Activated CD8-positive, alpha-beta T cell treated with anti-CD3 and anti-CD28 coated beads, Interleukin-2, amount 10 ng/mL, durations not matched to agents 7 days and 5 days (primary cell): Measurements from ENCODE around the gene SLC16A12. TPM values are rescaled to one million over a fixed set of nuclear protein-coding genes. Genes with fewer than 3 reads are reported as not detected.
"Not testable (repeated sequence)": the region's sequence is repeated elsewhere in the genome, so short reads cannot be mapped to it uniquely, and the experiment has no call there.

Experiments
- ATAC-seq: fragments of 150-1000 bp; cut with Tn5 transposase; one replicate; pipeline ENCODE4 v1.10.0; 2021; ENCODE audit warnings: moderate library complexity
- CTCF ChIA-PET: fragments of 350-600 bp; sonication (Branson Sonifier 250); formaldehyde crosslinking; loops from one replicate; lab custom pipeline; 2021; ENCODE audit warnings: antibody characterized with exemption; lab: Charles Lee
- POLR2A ChIA-PET: fragments of 350-600 bp; sonication (Branson Sonifier 250); formaldehyde crosslinking; loops from one replicate; lab custom pipeline; 2021; ENCODE audit warnings: antibody characterized with exemption; lab: Charles Lee
- DNase-seq: peaks from one replicate; pipeline ENCODE4 v3.0.0-alpha.2; 2020
- H3K27ac Mint-ChIP-seq: one replicate; pipeline ENCODE4 v1.8.0; 2021; ENCODE audit warnings: mild to moderate bottlenecking, mixed read lengths
- H3K27me3 Mint-ChIP-seq: one replicate; pipeline ENCODE4 v1.8.0; 2021; ENCODE audit warnings: low read depth, mixed read lengths
- H3K36me3 Mint-ChIP-seq: one replicate; pipeline ENCODE4 v1.8.0; 2021; ENCODE audit warnings: low read depth, mixed read lengths
- H3K4me1 Mint-ChIP-seq: one replicate; pipeline ENCODE4 v1.8.0; 2021; ENCODE audit warnings: low read depth, mixed read lengths
- H3K4me3 Mint-ChIP-seq: one replicate; pipeline ENCODE4 v1.8.0; 2021; ENCODE audit warnings: mild to moderate bottlenecking, mixed read lengths
- H3K9me3 Mint-ChIP-seq: one replicate; pipeline ENCODE4 v1.8.0; 2022; ENCODE audit warnings: mixed read lengths; ENCODE audit not compliant: insufficient read depth
- total RNA-seq, 2 experiments: library from RNA; stranded (reverse); gene quantifications; one replicate each; pipeline ENCODE4 v1.2.3, GENCODE V29; 2021

The SLC16A12 gene
- total RNA-seq, 2 experiments from 2014 or later, result not detected

GRCh38 chr10:89458291-89458690, 77.1 kb downstream of the SLC16A12 start:
- DNase-seq (no peak), ATAC-seq (no peak)
- peaks cover 33% of the 10 kb centered on the region for H3K27me3 Mint-ChIP-seq
- no peaks in the 10 kb centered on the region for H3K4me1 Mint-ChIP-seq
- no peak overlapping the region for H3K4me3 Mint-ChIP-seq
- no peak overlapping the region for H3K27ac Mint-ChIP-seq
- CTCF ChIA-PET, result no interaction called here
- no peaks in the 10 kb centered on the region for H3K9me3 Mint-ChIP-seq
- no peaks in the 10 kb centered on the region for H3K36me3 Mint-ChIP-seq
- POLR2A ChIA-PET, result no interaction called here

DNA sequence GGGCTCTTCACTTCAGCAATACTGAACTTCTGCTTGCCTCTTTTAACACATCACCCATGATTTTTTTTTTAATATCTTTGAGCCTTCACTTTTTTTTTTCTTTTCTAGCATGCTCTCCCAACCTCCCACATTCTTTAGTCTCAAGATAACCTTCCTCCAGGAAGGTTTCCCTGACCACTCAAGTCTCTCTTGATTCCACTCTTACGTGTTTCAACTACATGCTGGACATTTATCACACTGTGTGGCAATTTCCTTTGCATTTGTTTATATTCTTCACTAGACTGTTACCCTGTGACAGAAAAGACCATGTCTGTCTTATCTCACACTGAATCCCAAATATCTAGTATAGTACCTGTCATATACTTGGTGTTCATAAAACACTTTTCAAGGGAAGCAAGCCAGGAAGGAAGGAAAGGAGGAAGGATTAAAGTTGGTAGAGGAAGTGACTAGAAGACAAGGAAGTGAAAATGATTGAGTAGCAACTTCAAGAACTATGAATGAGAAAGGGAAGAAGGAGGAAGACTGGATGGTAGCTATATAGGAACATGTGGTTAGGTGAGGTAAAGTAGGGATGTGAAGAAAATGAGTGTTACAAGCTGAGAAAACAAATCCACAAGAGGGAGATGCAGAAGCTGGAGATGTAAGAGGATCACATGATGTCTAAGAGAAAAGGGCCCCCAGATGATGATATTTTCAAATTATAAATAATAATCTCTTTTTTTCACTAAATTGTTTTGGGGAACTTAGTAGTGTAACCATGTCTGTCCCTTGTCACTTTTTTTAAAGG, 80.6 kb downstream of the SLC16A12 start:
- ChIA-PET CTCF (interaction anchor here (0.6 kb wide), 1 partner anchor 202 kb away, joined by 3 read pairs; no protein-coding TSS in a partner anchor), POLR2A (no interaction called here)
- ATAC-seq (no peak), DNase-seq (no peak)
- Mint-ChIP-seq H3K27ac (no peak overlapping the region), H3K36me3 (no peaks in the 10 kb centered on the region), H3K4me3 (no peak overlapping the region), H3K27me3 (peaks cover 24% of the 10 kb centered on the region), H3K9me3 (no peaks in the 10 kb centered on the region), H3K4me1 (no peaks in the 10 kb centered on the region)

GRCh38 chr10:89452193-89452592, 83.2 kb downstream of the SLC16A12 start:
- ATAC-seq, result no peak
- no peaks in the 10 kb centered on the region for H3K9me3 Mint-ChIP-seq
- H3K4me1 Mint-ChIP-seq, result no peaks in the 10 kb centered on the region
- CTCF ChIA-PET, result no interaction called here
- POLR2A ChIA-PET, result no interaction called here
- peaks cover 24% of the 10 kb centered on the region for H3K27me3 Mint-ChIP-seq
- no peak overlapping the region for H3K27ac Mint-ChIP-seq
- no peaks in the 10 kb centered on the region for H3K36me3 Mint-ChIP-seq
- no peak for DNase-seq
- no peak overlapping the region for H3K4me3 Mint-ChIP-seq

DNA sequence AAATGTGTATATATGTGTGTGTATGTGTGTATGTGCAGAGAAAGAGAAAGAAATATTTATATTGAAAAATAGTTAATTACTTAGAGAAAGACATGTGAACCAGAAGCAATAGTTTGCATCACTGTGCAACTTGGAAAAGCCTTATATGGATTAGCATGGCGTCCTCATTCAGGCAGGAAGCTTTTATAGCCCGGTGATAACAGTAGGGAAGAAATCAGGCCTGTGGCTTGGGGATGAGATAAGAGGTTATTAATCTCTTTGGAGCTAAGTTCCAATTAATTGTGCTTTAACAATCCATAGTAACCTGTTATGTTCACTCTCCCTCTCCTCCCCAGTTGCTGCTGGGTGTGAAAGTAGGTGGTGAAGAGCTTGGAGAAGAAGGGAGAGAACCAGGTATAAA, 84.5 kb downstream of the SLC16A12 start:
- DNase-seq, result no peak
- CTCF ChIA-PET, result no interaction called here
- no peaks in the 10 kb centered on the region for H3K4me1 Mint-ChIP-seq
- ATAC-seq, result no peak
- H3K27me3 Mint-ChIP-seq, result peaks cover 28% of the 10 kb centered on the region
- H3K36me3 Mint-ChIP-seq, result no peaks in the 10 kb centered on the region
- H3K9me3 Mint-ChIP-seq, result no peaks in the 10 kb centered on the region
- no peak overlapping the region for H3K4me3 Mint-ChIP-seq
- POLR2A ChIA-PET, result no interaction called here
- H3K27ac Mint-ChIP-seq, result no peak overlapping the region

DNA sequence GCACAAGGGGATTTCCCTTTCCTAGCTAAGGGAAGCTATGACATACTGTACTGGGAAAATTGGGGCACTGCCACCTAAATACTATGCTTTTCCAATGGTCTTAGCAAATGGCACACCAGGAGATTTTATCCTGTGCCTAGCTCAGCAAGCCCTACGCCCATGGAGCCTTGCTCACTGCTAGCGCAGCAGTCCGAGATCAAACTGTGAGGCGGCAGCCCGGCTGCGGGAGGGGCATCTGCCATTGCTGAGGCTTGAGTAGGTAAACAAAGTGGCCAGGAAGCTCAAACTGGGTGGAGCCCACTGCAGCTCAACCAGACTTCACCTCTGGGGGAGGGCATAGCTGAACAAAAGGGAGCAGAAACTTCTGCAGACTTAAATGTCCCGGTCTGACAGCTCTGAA, 90.6 kb downstream of the SLC16A12 start:
- H3K4me3 Mint-ChIP-seq, DNase-seq, H3K27ac Mint-ChIP-seq, H3K9me3 Mint-ChIP-seq, H3K4me1 Mint-ChIP-seq, ATAC-seq, H3K36me3 Mint-ChIP-seq, POLR2A ChIA-PET, CTCF ChIA-PET: not testable (repeated sequence)
- H3K27me3 Mint-ChIP-seq, result peaks cover 28% of the 10 kb centered on the region

- ChIA-PET CTCF (no interaction called here), POLR2A (no interaction called here)
- peaks cover 28% of the 10 kb centered on the region for H3K27me3 Mint-ChIP-seq
- no peak for ATAC-seq
- H3K9me3 Mint-ChIP-seq, result no peaks in the 10 kb centered on the region
- no peaks in the 10 kb centered on the region for H3K4me1 Mint-ChIP-seq
- H3K27ac Mint-ChIP-seq, result no peak overlapping the region
- DNase-seq, result no peak
- H3K36me3 Mint-ChIP-seq, result no peaks in the 10 kb centered on the region
- no peak overlapping the region for H3K4me3 Mint-ChIP-seq
Measured at GRCh38 chr10:89442289-89442688, 93.1 kb downstream of the SLC16A12 start.

DNA sequence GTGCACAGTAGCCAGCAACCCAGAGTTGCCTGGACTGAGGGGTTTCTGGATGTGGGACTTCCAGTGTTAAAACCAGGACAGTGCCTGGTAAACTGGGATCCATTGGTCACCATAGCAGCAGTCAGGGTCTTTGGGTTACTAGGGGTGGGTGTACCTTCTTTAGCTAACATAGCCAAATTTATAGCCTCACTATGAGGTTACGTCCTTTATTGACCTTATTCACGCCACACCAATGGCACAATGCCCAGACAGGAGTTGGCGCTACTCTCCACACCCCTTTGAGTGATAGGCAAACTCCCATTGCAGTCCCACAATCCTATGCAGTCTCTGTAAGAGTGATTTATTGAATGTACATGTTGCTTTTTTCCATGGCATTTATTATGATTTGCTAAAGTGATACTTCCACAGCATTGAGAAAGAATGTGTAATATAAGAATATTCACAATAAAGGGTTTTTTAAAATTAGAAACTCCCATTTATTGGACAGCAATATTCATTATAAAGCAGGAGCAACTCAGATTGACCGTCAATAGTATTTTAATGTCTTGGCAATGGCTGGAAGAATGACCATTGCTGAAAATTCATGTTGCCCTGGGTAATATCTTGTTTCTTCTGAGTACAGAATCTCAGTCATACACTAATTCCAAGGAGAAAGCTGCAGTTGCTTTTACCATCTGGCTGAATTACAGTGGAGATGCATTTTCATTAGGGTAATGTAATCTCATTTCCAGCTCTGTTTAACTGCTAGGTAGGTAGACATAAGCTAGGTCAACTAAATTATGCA, 95.0 kb downstream of the SLC16A12 start:
- POLR2A ChIA-PET, result no interaction called here

GRCh38 chr10:89438525-89438924, 96.9 kb downstream of the SLC16A12 start:
- Mint-ChIP-seq H3K27ac (no peak overlapping the region), H3K36me3 (no peaks in the 10 kb centered on the region), H3K9me3 (no peaks in the 10 kb centered on the region), H3K4me3 (no peak overlapping the region), H3K27me3 (peaks cover 39% of the 10 kb centered on the region), H3K4me1 (no peaks in the 10 kb centered on the region)
- DNase-seq (no peak), ATAC-seq (no peak)
- POLR2A ChIA-PET, result no interaction called here
- CTCF ChIA-PET, result no interaction called here

More for the DNA sequence above, 95.0 kb downstream of the SLC16A12 start:
- ATAC-seq (no peak), DNase-seq (no peak)
- H3K27me3 Mint-ChIP-seq, result peaks cover 27% of the 10 kb centered on the region
- no peaks in the 10 kb centered on the region for H3K36me3 Mint-ChIP-seq
- H3K9me3 Mint-ChIP-seq, result no peaks in the 10 kb centered on the region
- H3K4me3 Mint-ChIP-seq, result no peak overlapping the region
- CTCF ChIA-PET, result no interaction called here
- H3K27ac Mint-ChIP-seq, result no peak overlapping the region
- H3K4me1 Mint-ChIP-seq, result no peaks in the 10 kb centered on the region

- CTCF ChIA-PET, result interaction anchor here (0.9 to 1.8 kb wide), 2 partner anchors 13 to 131 kb away, joined by 3 to 4 read pairs; no protein-coding TSS in a partner anchor
- H3K27me3 Mint-ChIP-seq, result peaks cover 43% of the 10 kb centered on the region
Measured at GRCh38 chr10:89431977-89432376, 103.4 kb downstream of the SLC16A12 start.

GRCh38 chr10:89428877-89429276, 106.5 kb downstream of the SLC16A12 start:
- Mint-ChIP-seq H3K27ac (no peak overlapping the region), H3K27me3 (peaks cover 21% of the 10 kb centered on the region), H3K9me3 (no peaks in the 10 kb centered on the region), H3K4me1 (no peaks in the 10 kb centered on the region), H3K4me3 (no peak overlapping the region), H3K36me3 (no peaks in the 10 kb centered on the region)
- no peak for ATAC-seq
- ChIA-PET POLR2A (no interaction called here), CTCF (interaction anchor here (0.6 to 1.1 kb wide), 3 partner anchors 17 to 303 kb away, joined by 3 read pairs; no protein-coding TSS in a partner anchor)
- DNase-seq, result no peak

More at GRCh38 chr10:89431977-89432376, 103.4 kb downstream of the SLC16A12 start:
- POLR2A ChIA-PET, result no interaction called here
- ATAC-seq, result no peak
- Mint-ChIP-seq H3K9me3 (no peaks in the 10 kb centered on the region), H3K36me3 (no peaks in the 10 kb centered on the region), H3K27ac (no peak overlapping the region), H3K4me3 (no peak overlapping the region), H3K4me1 (no peaks in the 10 kb centered on the region)
- DNase-seq, result no peak

DNA sequence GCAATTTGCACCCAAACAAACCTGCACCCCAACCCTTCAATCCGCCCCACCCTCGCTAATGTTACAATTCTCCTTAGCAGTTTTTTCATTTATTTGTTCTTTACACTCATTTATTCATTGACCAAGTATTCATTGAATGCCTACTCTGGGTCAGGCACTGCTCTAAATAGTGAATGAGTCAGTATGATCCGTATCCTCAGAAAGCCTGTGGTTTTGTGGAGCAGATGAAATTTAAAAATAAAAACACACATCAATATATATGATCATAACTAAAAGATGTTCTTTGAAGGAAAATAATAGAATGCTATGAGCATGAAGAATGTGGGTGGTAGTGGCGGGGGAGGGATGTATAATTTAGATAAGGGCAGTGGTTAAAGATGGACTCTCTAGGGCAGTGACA, 107.8 kb downstream of the SLC16A12 start:
- no peak overlapping the region for H3K4me3 Mint-ChIP-seq
- DNase-seq (no peak), ATAC-seq (no peak)
- peaks cover 3% of the 10 kb centered on the region for H3K36me3 Mint-ChIP-seq
- CTCF ChIA-PET, result no interaction called here
- H3K27me3 Mint-ChIP-seq, result peaks cover 14% of the 10 kb centered on the region
- no peaks in the 10 kb centered on the region for H3K9me3 Mint-ChIP-seq
- no peak overlapping the region for H3K27ac Mint-ChIP-seq
- no peaks in the 10 kb centered on the region for H3K4me1 Mint-ChIP-seq
- POLR2A ChIA-PET, result no interaction called here
